ENCODE results near the gene ZNF518B. TPM values are rescaled to one million over a fixed set of nuclear protein-coding genes. Genes with fewer than 3 reads are reported as not detected.
A peak's percentile ranks its signal among the peaks of the same experiment; 100 is the strongest.

The ZNF518B gene
- total and polyA plus RNA-seq, 9 of the 15 experiments (the other 6 are each of a cell fraction or from before 2014, with no cell fraction given), result 13.1 to 48.9 (median 37.5) TPM

GRCh38 chr4:10490996-10491395, 33.8 kb upstream of the ZNF518B start:
- no peak overlapping the region for H3K4me2 ChIP-seq (ENCODE audit: insufficient read depth, low read length)
- H3K36me3 ChIP-seq (ENCODE audit: control insufficient read depth, insufficient read depth, low read length), result no peaks in the 10 kb centered on the region
- H3K9me1 ChIP-seq (ENCODE audit: control insufficient read depth, insufficient read depth, low read length), result no peaks in the 10 kb centered on the region
- no peak overlapping the region for H2AFZ ChIP-seq (ENCODE audit: low read depth, low read length)
- ChIA-PET POLR2A (interaction anchor here (0.6 to 1.9 kb wide), 3 partner anchors 9 to 321 kb away, joined by 3 to 6 read pairs (median 4); no protein-coding TSS in a partner anchor), CTCF (ENCODE audit: low intra/inter-chr PET ratio) (no interaction called here)
- no TSS peak for BruUV-seq (replicated peaks)
- in situ Hi-C loops (cut with MboI), result no loop called here
- H3K79me2 ChIP-seq (ENCODE audit: control insufficient read depth, insufficient read depth, low read length), result no peaks in the 10 kb centered on the region
- no peaks in the 10 kb centered on the region for H4K20me1 ChIP-seq (replicated peaks; ENCODE audit: control insufficient read depth, insufficient read depth, low read length)
- FAIRE-seq (no peak), ATAC-seq (no peak), DNase-seq (ENCODE audit: extremely low read depth in 1 of 4, low spot score in 3 of 4) (no peak)
- H3K4me1 ChIP-seq (replicated peaks in 1 of 2; ENCODE audit: control insufficient read depth in 2 of 2, insufficient read depth in 2 of 2, low read length in 2 of 2), result no peaks in the 10 kb centered on the region; a peak in 2 of 5 replicates
- intact Hi-C loops (cut with micrococcal nuclease), result no loop called here
- no peak for TF ChIP-seq ZNF3 (CRISPR knock-in tag; IDR thresholded peaks at IDR 0.05)
- TF ChIP-seq GABPA (tag; conservative IDR thresholded peaks at IDR 0.05; ENCODE audit: low read depth), result 0 out of 2 replicates have a peak, but pooled peaks have one; percentile 35
- no peak overlapping the region for H3K27ac ChIP-seq (ENCODE audit: extremely low read depth, low read depth, low read length)
- H3K27me3 ChIP-seq (ENCODE audit: control insufficient read depth in 2 of 2, insufficient read depth in 2 of 2, low read length in 2 of 2), result no peaks in the 10 kb centered on the region
- H3K9ac ChIP-seq (ENCODE audit: insufficient read depth in 1 of 2, low read depth in 2 of 2, low read length in 2 of 2), result no peak overlapping the region
- 11% methylated on average over 3 of the region's 5 CpGs for WGBS (ENCODE audit: insufficient coverage, low coverage, missing lambda C conversion rate)
- no peaks in the 10 kb centered on the region for H3K9me3 ChIP-seq (replicated peaks; ENCODE audit: control insufficient read depth, insufficient read depth, low read depth, low read length)
- H3K4me3 ChIP-seq, result no peak overlapping the region

- Histone ChIP-seq H3K9me1 (ENCODE audit: control insufficient read depth, insufficient read depth, low read length) (no peaks in the 10 kb centered on the region), H3K36me3 (ENCODE audit: control insufficient read depth, insufficient read depth, low read length) (no peaks in the 10 kb centered on the region), H3K79me2 (ENCODE audit: control insufficient read depth, insufficient read depth, low read length) (no peaks in the 10 kb centered on the region), H2AFZ (ENCODE audit: low read depth, low read length) (0 out of 2 replicates have a peak overlapping the region, but pooled peaks have one; percentile 9), H3K27ac (ENCODE audit: extremely low read depth, low read depth, low read length) (no peak overlapping the region), H3K4me2 (ENCODE audit: insufficient read depth, low read length) (no peak overlapping the region), H3K4me1 (replicated peaks in 1 of 2; ENCODE audit: control insufficient read depth in 2 of 2, insufficient read depth in 2 of 2, low read length in 2 of 2) (no peaks in the 10 kb centered on the region; a peak in 1 of 5 replicates), H3K4me3 (no peak overlapping the region), H4K20me1 (replicated peaks; ENCODE audit: control insufficient read depth, insufficient read depth, low read length) (no peaks in the 10 kb centered on the region), H3K9ac (ENCODE audit: insufficient read depth in 1 of 2, low read depth in 2 of 2, low read length in 2 of 2) (no peak overlapping the region), H3K9me3 (replicated peaks; ENCODE audit: control insufficient read depth, insufficient read depth, low read depth, low read length) (no peaks in the 10 kb centered on the region), H3K27me3 (ENCODE audit: control insufficient read depth in 2 of 2, insufficient read depth in 2 of 2, low read length in 2 of 2) (no peaks in the 10 kb centered on the region)
- ChIA-PET POLR2A (interaction anchor here (2.2 kb wide), 1 partner anchor 364 kb away, joined by 6 read pairs; no protein-coding TSS in a partner anchor), CTCF (ENCODE audit: low intra/inter-chr PET ratio) (no interaction called here)
- no TSS peak for BruUV-seq (replicated peaks)
- TF ChIP-seq NRF1 (conservative IDR thresholded peaks at IDR 0.05 in 1 of 2, IDR thresholded peaks at IDR 0.05 in 1 of 2) (no peak), CBX1 (IDR thresholded peaks at IDR 0.05; ENCODE audit: low read depth) (no peak)
- TF ChIP-seq, protein P1, sequence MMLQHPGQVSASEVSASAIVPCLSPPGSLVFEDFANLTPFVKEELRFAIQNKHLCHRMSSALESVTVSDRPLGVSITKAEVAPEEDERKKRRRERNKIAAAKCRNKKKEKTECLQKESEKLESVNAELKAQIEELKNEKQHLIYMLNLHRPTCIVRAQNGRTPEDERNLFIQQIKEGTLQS (IDR thresholded peaks at IDR 0.05), result peak; percentile 54
- TF ChIP-seq, protein P1 (CRISPR knock-in tag; conservative IDR thresholded peaks at IDR 0.05), result no peak
- in situ Hi-C loops (cut with MboI), result no loop called here
- intact Hi-C loops (cut with micrococcal nuclease), result no loop called here
- peak; percentile 23; the same call in 2 of the 3 replicates for ATAC-seq
- DNase-seq (ENCODE audit: extremely low read depth in 1 of 4, low spot score in 3 of 4), result no peak
- no peak for FAIRE-seq
- 16% methylated on average over 5 of the region's 5 CpGs for WGBS (ENCODE audit: insufficient coverage, low coverage, missing lambda C conversion rate)
Measured at GRCh38 chr4:10482913-10483312, 25.7 kb upstream of the ZNF518B start.

Data from K562 (cell line).